SU-DHL-6 (cell line): ENCODE measurements around the gene MYT1.

ENCODE experiments used
- CTCF ChIP-seq: fragments of 200-600 bp; sonication (generic); IDR thresholded peaks from one replicate; pipeline ENCODE4 v1.5.1; 2017; ENCODE audit warnings: antibody characterized with exemption, mild to moderate bottlenecking, low read length, moderate library complexity; ENCODE audit not compliant: insufficient read depth, poor library complexity, severe bottlenecking
- EZH2phosphoT487 ChIP-seq: fragments of 200-600 bp; sonication (generic), shearing (Covaris generic); conservative IDR thresholded peaks from 2 replicates; pipeline ENCODE4 v1.6.1; 2018; ENCODE audit warnings: mild to moderate bottlenecking, antibody characterized with exemption, low read length, moderate library complexity, mixed read lengths

GRCh38 chr20:64233725-64234124 is 69.5 kb downstream of the MYT1 start:
- no peak for TF ChIP-seq CTCF
- no peak for TF ChIP-seq EZH2phosphoT487
